ENCODE data around the gene CFAP300. TPM values are rescaled to one million over a fixed set of nuclear protein-coding genes. Genes with fewer than 3 reads are reported as not detected.

CFAP300 gene
- total RNA-seq, 1 experiment from 2014 or later: 2.2 TPM

DNA sequence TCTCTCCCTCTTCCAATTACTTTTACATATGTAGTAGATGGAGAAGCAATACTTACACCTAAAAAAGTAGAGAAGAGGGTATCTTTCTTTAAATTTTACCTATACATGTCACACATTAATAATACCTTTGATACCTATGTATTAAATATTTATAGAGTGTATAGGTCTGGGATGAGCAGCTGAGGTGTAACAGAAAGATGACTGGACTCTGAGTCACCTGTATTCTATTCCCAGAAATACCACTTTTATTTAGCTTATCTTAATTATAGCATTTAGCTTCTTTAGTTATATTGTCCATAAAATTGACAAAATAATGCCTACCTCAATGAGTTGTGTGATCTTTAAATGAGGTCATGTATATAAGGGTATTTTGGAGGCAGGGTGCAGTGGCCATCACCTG, 32.4 kb downstream of the CFAP300 start:
- no peaks in the 10 kb centered on the region for H3K4me1 ChIP-seq
- ChIA-PET CTCF (no interaction called here), POLR2A (no interaction called here)
- Mint-ChIP-seq H3K27me3 (ENCODE audit: insufficient read depth, unreplicated experiment) (no peaks in the 10 kb centered on the region), H3K36me3 (ENCODE audit: insufficient read depth, unreplicated experiment) (no peaks in the 10 kb centered on the region), H3K4me3 (ENCODE audit: unreplicated experiment) (no peak overlapping the region), H3K9me3 (ENCODE audit: unreplicated experiment) (no peaks in the 10 kb centered on the region), H3K27ac (ENCODE audit: unreplicated experiment) (no peak overlapping the region), H3K4me1 (ENCODE audit: low read depth, unreplicated experiment) (no peaks in the 10 kb centered on the region)
- H3K27me3 ChIP-seq (replicated peaks; ENCODE audit: control insufficient read depth, insufficient read depth, low read length): no peaks in the 10 kb centered on the region
- intact Hi-C loops (cut with micrococcal nuclease; ENCODE audit: unreplicated experiment): no loop called here
- no TSS peak for BruUV-seq (replicated peaks)
- no peak overlapping the region for H3K4me3 ChIP-seq (ENCODE audit: low read depth, low read length)
- no peaks in the 10 kb centered on the region for H3K36me3 ChIP-seq (ENCODE audit: control insufficient read depth, insufficient read depth, low read length)
- 0 out of 2 replicates have a peak, but pooled peaks cover 2% of the 10 kb centered on the region for H3K9me3 ChIP-seq
- no peak for DNase-seq
- no peak for TF ChIP-seq CTCF (IDR thresholded peaks at IDR 0.05; ENCODE audit: insufficient read depth in 1 of 2, low read depth in 1 of 2, low read length in 1 of 2, severe bottlenecking in 1 of 2, unreplicated experiment in 1 of 2)

- CTCF ChIA-PET: no interaction called here
- POLR2A ChIA-PET: no interaction called here
- H3K4me1 ChIP-seq: no peaks in the 10 kb centered on the region
- no peak for TF ChIP-seq CTCF (IDR thresholded peaks at IDR 0.05; ENCODE audit: insufficient read depth in 1 of 2, low read depth in 1 of 2, low read length in 1 of 2, severe bottlenecking in 1 of 2, unreplicated experiment in 1 of 2)
- no TSS peak for BruUV-seq (replicated peaks)
- no peaks in the 10 kb centered on the region for H3K27me3 Mint-ChIP-seq (ENCODE audit: insufficient read depth, unreplicated experiment)
- no peaks in the 10 kb centered on the region for H3K9me3 Mint-ChIP-seq (ENCODE audit: unreplicated experiment)
- no peak overlapping the region for H3K27ac Mint-ChIP-seq (ENCODE audit: unreplicated experiment)
- no peaks in the 10 kb centered on the region for H3K9me3 ChIP-seq
- no peaks in the 10 kb centered on the region for H3K36me3 ChIP-seq (ENCODE audit: control insufficient read depth, insufficient read depth, low read length)
- DNase-seq: no peak
- H3K4me3 ChIP-seq (ENCODE audit: low read depth, low read length): no peak overlapping the region
- no peak overlapping the region for H3K4me3 Mint-ChIP-seq (ENCODE audit: unreplicated experiment)
- intact Hi-C loops (cut with micrococcal nuclease; ENCODE audit: unreplicated experiment): no loop called here
- H3K36me3 Mint-ChIP-seq (ENCODE audit: insufficient read depth, unreplicated experiment): no peaks in the 10 kb centered on the region
- H3K4me1 Mint-ChIP-seq (ENCODE audit: low read depth, unreplicated experiment): peaks cover 8% of the 10 kb centered on the region
- H3K27me3 ChIP-seq (replicated peaks; ENCODE audit: control insufficient read depth, insufficient read depth, low read length): no peaks in the 10 kb centered on the region
Measured at GRCh38 chr11:102081313-102081712, 34.1 kb downstream of the CFAP300 start.

- peak in 1 of 2 experiments; percentile 19 for DNase-seq
- Histone ChIP-seq H3K4me3 (ENCODE audit: low read depth, low read length) (no peak overlapping the region), H3K27me3 (replicated peaks; ENCODE audit: control insufficient read depth, insufficient read depth, low read length) (no peaks in the 10 kb centered on the region), H3K9me3 (no peaks in the 10 kb centered on the region), H3K36me3 (ENCODE audit: control insufficient read depth, insufficient read depth, low read length) (no peaks in the 10 kb centered on the region), H3K4me1 (no peaks in the 10 kb centered on the region)
- intact Hi-C loops (cut with micrococcal nuclease; ENCODE audit: unreplicated experiment): no loop called here
- no peaks in the 10 kb centered on the region for H3K9me3 Mint-ChIP-seq (ENCODE audit: unreplicated experiment)
- H3K4me3 Mint-ChIP-seq (ENCODE audit: unreplicated experiment): no peak overlapping the region
- peaks cover 8% of the 10 kb centered on the region for H3K4me1 Mint-ChIP-seq (ENCODE audit: low read depth, unreplicated experiment)
- H3K27ac Mint-ChIP-seq (ENCODE audit: unreplicated experiment): no peak overlapping the region
- no peak for TF ChIP-seq CTCF (IDR thresholded peaks at IDR 0.05; ENCODE audit: insufficient read depth in 1 of 2, low read depth in 1 of 2, low read length in 1 of 2, severe bottlenecking in 1 of 2, unreplicated experiment in 1 of 2)
- POLR2A ChIA-PET: no interaction called here
- no peaks in the 10 kb centered on the region for H3K36me3 Mint-ChIP-seq (ENCODE audit: insufficient read depth, unreplicated experiment)
- no peaks in the 10 kb centered on the region for H3K27me3 Mint-ChIP-seq (ENCODE audit: insufficient read depth, unreplicated experiment)
- BruUV-seq (replicated peaks): no TSS peak
- CTCF ChIA-PET: interaction anchor here (0.7 kb wide), 1 partner anchor 1720 kb away, joined by 4 read pairs; no protein-coding TSS in a partner anchor
Measured at GRCh38 chr11:102085864-102086551, 38.8 kb downstream of the CFAP300 start.
